SK-N-MC (cell line): ENCODE results near the gene HEG1.

ENCODE experiments used
- EZH2 ChIP-seq: fragments of 200-600 bp; sonication (generic); IDR thresholded peaks from one replicate; pipeline ENCODE4 v1.6.1; 2017; ENCODE audit warnings: antibody characterized with exemption
- FOXP2 ChIP-seq: optimal IDR thresholded peaks from 2 replicates; pipeline ENCODE3; 2011; ENCODE audit warnings: mild to moderate bottlenecking, moderate library complexity; ENCODE audit not compliant: insufficient read depth; ENCODE audit errors: extremely low read length, control extremely low read depth
- POLR2AphosphoS5 ChIP-seq: IDR thresholded peaks from 2 replicates; pipeline ENCODE4 v1.6.1; 2012; ENCODE audit warnings: mild to moderate bottlenecking, low read depth, low read length, borderline replicate concordance

GRCh38 chr3:125054449-125055329, 1.1 kb downstream of the HEG1 start:
- TF ChIP-seq EZH2 (no peak), POLR2AphosphoS5 (no peak), FOXP2 (no peak)
